ENCODE measurements around the gene OTUD3. TPM values are rescaled to one million over a fixed set of nuclear protein-coding genes. Genes with fewer than 3 reads are reported as not detected.

The OTUD3 gene
- total and polyA plus RNA-seq, 2 of the 13 experiments (the other 11 are each of a cell fraction or from before 2014, with no cell fraction given): 5.2 to 7.5 TPM

GRCh38 chr1:19954059-19954458 is 71.9 kb downstream of the OTUD3 start:
- H3K4me2 ChIP-seq (ENCODE audit: low read depth, low read length): no peak overlapping the region
- H3K27me3 ChIP-seq (ENCODE audit: control insufficient read depth in 1 of 2, insufficient read depth in 2 of 2, low read length in 2 of 2): no peaks in the 10 kb centered on the region
- H4K20me1 ChIP-seq (ENCODE audit: insufficient read depth, low read length): no peaks in the 10 kb centered on the region
- peak; percentile 99 for TF ChIP-seq ZNF124 (CRISPR knock-in tag; IDR thresholded peaks at IDR 0.05)
- TF ChIP-seq, protein P1, sequence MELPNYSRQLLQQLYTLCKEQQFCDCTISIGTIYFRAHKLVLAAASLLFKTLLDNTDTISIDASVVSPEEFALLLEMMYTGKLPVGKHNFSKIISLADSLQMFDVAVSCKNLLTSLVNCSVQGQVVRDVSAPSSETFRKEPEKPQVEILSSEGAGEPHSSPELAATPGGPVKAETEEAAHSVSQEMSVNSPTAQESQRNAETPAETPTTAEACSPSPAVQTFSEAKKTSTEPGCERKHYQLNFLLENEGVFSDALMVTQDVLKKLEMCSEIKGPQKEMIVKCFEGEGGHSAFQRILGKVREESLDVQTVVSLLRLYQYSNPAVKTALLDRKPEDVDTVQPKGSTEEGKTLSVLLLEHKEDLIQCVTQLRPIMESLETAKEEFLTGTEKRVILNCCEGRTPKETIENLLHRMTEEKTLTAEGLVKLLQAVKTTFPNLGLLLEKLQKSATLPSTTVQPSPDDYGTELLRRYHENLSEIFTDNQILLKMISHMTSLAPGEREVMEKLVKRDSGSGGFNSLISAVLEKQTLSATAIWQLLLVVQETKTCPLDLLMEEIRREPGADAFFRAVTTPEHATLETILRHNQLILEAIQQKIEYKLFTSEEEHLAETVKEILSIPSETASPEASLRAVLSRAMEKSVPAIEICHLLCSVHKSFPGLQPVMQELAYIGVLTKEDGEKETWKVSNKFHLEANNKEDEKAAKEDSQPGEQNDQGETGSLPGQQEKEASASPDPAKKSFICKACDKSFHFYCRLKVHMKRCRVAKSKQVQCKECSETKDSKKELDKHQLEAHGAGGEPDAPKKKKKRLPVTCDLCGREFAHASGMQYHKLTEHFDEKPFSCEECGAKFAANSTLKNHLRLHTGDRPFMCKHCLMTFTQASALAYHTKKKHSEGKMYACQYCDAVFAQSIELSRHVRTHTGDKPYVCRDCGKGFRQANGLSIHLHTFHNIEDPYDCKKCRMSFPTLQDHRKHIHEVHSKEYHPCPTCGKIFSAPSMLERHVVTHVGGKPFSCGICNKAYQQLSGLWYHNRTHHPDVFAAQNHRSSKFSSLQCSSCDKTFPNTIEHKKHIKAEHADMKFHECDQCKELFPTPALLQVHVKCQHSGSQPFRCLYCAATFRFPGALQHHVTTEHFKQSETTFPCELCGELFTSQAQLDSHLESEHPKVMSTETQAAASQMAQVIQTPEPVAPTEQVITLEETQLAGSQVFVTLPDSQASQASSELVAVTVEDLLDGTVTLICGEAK (IDR thresholded peaks at IDR 0.05): no peak
- TF ChIP-seq, protein P1 (CRISPR knock-in tag; IDR thresholded peaks at IDR 0.05): no peak
- H3K27ac ChIP-seq (ENCODE audit: extremely low read length, insufficient read depth, low read length): no peak overlapping the region
- DNase-seq (ENCODE audit: low spot score) (no peak), FAIRE-seq (no peak), ATAC-seq (no peak)
- BruUV-seq (replicated peaks): no TSS peak
- H2AFZ ChIP-seq (ENCODE audit: low read length): no peak overlapping the region
- in situ Hi-C loops (cut with HindIII; ENCODE audit: extremely low pct_ligation_motif_present, low pct_unique_long_range_greater_than_20kb): no loop called here
- ChIA-PET CTCF (ENCODE audit: low intra/inter-chr PET ratio, low total read pairs) (no interaction called here), POLR2A (no interaction called here)
- intact Hi-C loops (cut with micrococcal nuclease; ENCODE audit: unreplicated experiment): no loop called here
- peaks cover 24% of the 10 kb centered on the region for H3K9me3 ChIP-seq (ENCODE audit: low read length)
- H3K4me1 ChIP-seq (ENCODE audit: insufficient read depth, low read length): peaks cover 22% of the 10 kb centered on the region
- no peaks in the 10 kb centered on the region for H3K79me2 ChIP-seq (ENCODE audit: insufficient read depth, low read length)
- H3K4me3 ChIP-seq (replicated peaks in 1 of 3; ENCODE audit: insufficient read depth in 1 of 3, low read depth in 2 of 3, low read length in 3 of 3): no peak overlapping the region
- no peak overlapping the region for H3K9ac ChIP-seq (ENCODE audit: insufficient read depth, low read depth, low read length)
- 42% methylated on average over 2 of the region's 2 CpGs for WGBS (ENCODE audit: low lambda C conversion rate)
- H3K36me3 ChIP-seq (replicated peaks in 1 of 2; ENCODE audit: control insufficient read depth in 1 of 2, insufficient read depth in 2 of 2, low read length in 2 of 2): no peaks in the 10 kb centered on the region
